ENCODE results near the gene ODF4. TPM values are rescaled to one million over a fixed set of nuclear protein-coding genes. Genes with fewer than 3 reads are reported as not detected.

The ODF4 gene
- total and polyA plus RNA-seq, 2 of the 13 experiments (the other 11 are each of a cell fraction or from before 2014, with no cell fraction given) = not detected

GRCh38 chr17:8300627-8301242 is 38.9 kb upstream of the ODF4 start (continued):
- TF ChIP-seq REXO4 (CRISPR knock-in tag; IDR thresholded peaks at IDR 0.05; ENCODE audit: borderline replicate concordance) (no peak), SIX1 (CRISPR knock-in tag; IDR thresholded peaks at IDR 0.05; ENCODE audit: borderline replicate concordance) (peak; percentile 33; the same call in 1 of the 2 replicates), KLF15 (CRISPR knock-in tag; IDR thresholded peaks at IDR 0.05; ENCODE audit: borderline replicate concordance) (no peak), SOX13 (IDR thresholded peaks at IDR 0.05) (no peak), SOX13 (CRISPR knock-in tag; conservative IDR thresholded peaks at IDR 0.05 in 1 of 2, IDR thresholded peaks at IDR 0.05 in 1 of 2) (0 out of 4 replicates have a peak, but pooled peaks of 1 of the 2 experiments have one; percentile 19), SMC3 (IDR thresholded peaks at IDR 0.05; ENCODE audit: low read length) (peak; percentile 94), SALL1 (CRISPR knock-in tag; IDR thresholded peaks at IDR 0.05) (peak; percentile 52; the same call in 1 of the 2 replicates), PPARG (CRISPR knock-in tag; conservative IDR thresholded peaks at IDR 0.05) (0 out of 2 replicates have a peak, but pooled peaks have one; percentile 22), MED1 (CRISPR knock-in tag; IDR thresholded peaks at IDR 0.05) (0 out of 2 replicates have a peak, but pooled peaks have one; percentile 38), ARID3A (IDR thresholded peaks at IDR 0.05; ENCODE audit: low read depth, low read length) (0 out of 2 replicates have a peak, but pooled peaks have one; percentile 34), SAP130 (CRISPR knock-in tag; IDR thresholded peaks at IDR 0.05; ENCODE audit: low read depth) (peak; percentile 56), POGZ (CRISPR knock-in tag; IDR thresholded peaks at IDR 0.05) (no peak), GATAD1 (CRISPR knock-in tag; IDR thresholded peaks at IDR 0.05) (peak; percentile 47), MIXL1 (CRISPR knock-in tag; IDR thresholded peaks at IDR 0.05) (peak; percentile 53; the same call in 1 of the 2 replicates), ATF2 (CRISPR knock-in tag; IDR thresholded peaks at IDR 0.05) (peak; percentile 35; the same call in 1 of the 2 replicates), ZNF547 (CRISPR knock-in tag; IDR thresholded peaks at IDR 0.05) (0 out of 2 replicates have a peak, but pooled peaks have one; percentile 26), ZNF724P (CRISPR knock-in tag; IDR thresholded peaks at IDR 0.05; ENCODE audit: borderline replicate concordance) (no peak), CBX1 (IDR thresholded peaks at IDR 0.05; ENCODE audit: low read depth) (peak; percentile 25), XRCC5 (optimal IDR thresholded peaks at IDR 0.05; ENCODE audit: low read length) (peak; percentile 76), ZBTB21 (CRISPR knock-in tag; IDR thresholded peaks at IDR 0.05) (no peak), ERF (CRISPR knock-in tag; IDR thresholded peaks at IDR 0.05) (peak; percentile 57; the same call in 1 of the 2 replicates), SOX5 (CRISPR knock-in tag; IDR thresholded peaks at IDR 0.05; ENCODE audit: borderline replicate concordance) (0 out of 2 replicates have a peak, but pooled peaks have one; percentile 23), YY1 (IDR thresholded peaks at IDR 0.05; ENCODE audit: insufficient read depth, insufficient replicate concordance, low read depth, low read length) (peak; percentile 27), ZSCAN9 (CRISPR knock-in tag; IDR thresholded peaks at IDR 0.05; ENCODE audit: borderline replicate concordance) (0 out of 2 replicates have a peak, but pooled peaks have one; percentile 58), CCDC6 (CRISPR knock-in tag; IDR thresholded peaks at IDR 0.05) (0 out of 2 replicates have a peak, but pooled peaks have one; percentile 44), ZNF691 (CRISPR knock-in tag; IDR thresholded peaks at IDR 0.05; ENCODE audit: borderline replicate concordance, low read depth) (peak; percentile 66; the same call in 1 of the 2 replicates), ZNF816 (CRISPR knock-in tag; IDR thresholded peaks at IDR 0.05; ENCODE audit: borderline replicate concordance) (no peak), ZNF343 (CRISPR knock-in tag; IDR thresholded peaks at IDR 0.05) (0 out of 2 replicates have a peak, but pooled peaks have one; percentile 38), NR2C2 (CRISPR knock-in tag; IDR thresholded peaks at IDR 0.05; ENCODE audit: borderline replicate concordance) (peak; percentile 26; the same call in 1 of the 2 replicates)
